ENCODE results near the gene ELMOD1. TPM values are rescaled to one million over a fixed set of nuclear protein-coding genes. Genes with fewer than 3 reads are reported as not detected.

ELMOD1 gene
- total and polyA plus RNA-seq, 2 donors from 2014 or later: 0.47 to 2.6 TPM

- no peaks in the 10 kb centered on the region for H3K36me3 ChIP-seq (ENCODE audit: control insufficient read depth in 2 of 3, insufficient read depth in 3 of 3, low read length in 3 of 3)
- no peak overlapping the region for H3K27ac ChIP-seq (ENCODE audit: low read depth in 2 of 2, low read length in 2 of 2)
- intact Hi-C loops (cut with DNase I): no loop called here
- TF ChIP-seq CTCF (IDR thresholded peaks at IDR 0.05; ENCODE audit: borderline replicate concordance, extremely low read depth, insufficient read depth): no peak
- H3K4me1 ChIP-seq (ENCODE audit: control insufficient read depth in 2 of 3, insufficient read depth in 2 of 3, low read depth in 1 of 3, low read length in 3 of 3): no peaks in the 10 kb centered on the region
- no peak overlapping the region for H3K4me3 ChIP-seq (ENCODE audit: low read length in 3 of 3)
- H3K9ac ChIP-seq (ENCODE audit: low read length in 3 of 3): no peak overlapping the region
- no peaks in the 10 kb centered on the region for H3K27me3 ChIP-seq (ENCODE audit: control insufficient read depth, insufficient read depth, low read length)
- no peak for DNase-seq
- FAIRE-seq: no peak
- H3K9me3 ChIP-seq (ENCODE audit: control insufficient read depth in 2 of 3, insufficient read depth in 1 of 3, low read length in 3 of 3): no peaks in the 10 kb centered on the region
Measured at GRCh38 chr11:107659310-107659709, 68.4 kb downstream of the ELMOD1 start.

GRCh38 chr11:107660066-107660465, 69.1 kb downstream of the ELMOD1 start:
- FAIRE-seq: no peak
- no peaks in the 10 kb centered on the region for H3K9me3 ChIP-seq (ENCODE audit: control insufficient read depth in 2 of 3, insufficient read depth in 1 of 3, low read length in 3 of 3)
- no peak overlapping the region for H3K4me3 ChIP-seq (ENCODE audit: low read length in 3 of 3)
- no peaks in the 10 kb centered on the region for H3K27me3 ChIP-seq (ENCODE audit: control insufficient read depth, insufficient read depth, low read length)
- no peaks in the 10 kb centered on the region for H3K4me1 ChIP-seq (ENCODE audit: control insufficient read depth in 2 of 3, insufficient read depth in 2 of 3, low read depth in 1 of 3, low read length in 3 of 3)
- H3K27ac ChIP-seq (ENCODE audit: low read depth in 2 of 2, low read length in 2 of 2): no peak overlapping the region
- intact Hi-C loops (cut with DNase I): no loop called here
- no peak for TF ChIP-seq CTCF (IDR thresholded peaks at IDR 0.05; ENCODE audit: borderline replicate concordance, extremely low read depth, insufficient read depth)
- no peaks in the 10 kb centered on the region for H3K36me3 ChIP-seq (ENCODE audit: control insufficient read depth in 2 of 3, insufficient read depth in 3 of 3, low read length in 3 of 3)
- no peak overlapping the region for H3K9ac ChIP-seq (ENCODE audit: low read length in 3 of 3)
- no peak for DNase-seq

- no peaks in the 10 kb centered on the region for H3K9me3 ChIP-seq (ENCODE audit: control insufficient read depth in 2 of 3, insufficient read depth in 1 of 3, low read length in 3 of 3)
- intact Hi-C loops (cut with DNase I): no loop called here
- H3K4me1 ChIP-seq (ENCODE audit: control insufficient read depth in 2 of 3, insufficient read depth in 2 of 3, low read depth in 1 of 3, low read length in 3 of 3): no peaks in the 10 kb centered on the region
- FAIRE-seq: no peak
- DNase-seq: no peak
- no peaks in the 10 kb centered on the region for H3K36me3 ChIP-seq (ENCODE audit: control insufficient read depth in 2 of 3, insufficient read depth in 3 of 3, low read length in 3 of 3)
- no peak for TF ChIP-seq CTCF (IDR thresholded peaks at IDR 0.05; ENCODE audit: borderline replicate concordance, extremely low read depth, insufficient read depth)
- H3K27me3 ChIP-seq (ENCODE audit: control insufficient read depth, insufficient read depth, low read length): no peaks in the 10 kb centered on the region
- H3K4me3 ChIP-seq (ENCODE audit: low read length in 3 of 3): no peak overlapping the region
- H3K27ac ChIP-seq (ENCODE audit: low read depth in 2 of 2, low read length in 2 of 2): no peak overlapping the region
- H3K9ac ChIP-seq (ENCODE audit: low read length in 3 of 3): no peak overlapping the region
Measured at GRCh38 chr11:107661656-107662055, 70.7 kb downstream of the ELMOD1 start.

GRCh38 chr11:107665018-107665417, 74.1 kb downstream of the ELMOD1 start:
- DNase-seq (peak in 1 of 5 donors; percentile 14), FAIRE-seq (no peak)
- no peak overlapping the region for H3K9ac ChIP-seq (ENCODE audit: low read length in 3 of 3)
- H3K27me3 ChIP-seq (ENCODE audit: control insufficient read depth, insufficient read depth, low read length): no peaks in the 10 kb centered on the region
- H3K27ac ChIP-seq (ENCODE audit: low read depth in 2 of 2, low read length in 2 of 2): no peak overlapping the region
- TF ChIP-seq CTCF (IDR thresholded peaks at IDR 0.05; ENCODE audit: borderline replicate concordance, extremely low read depth, insufficient read depth): no peak
- H3K9me3 ChIP-seq (ENCODE audit: control insufficient read depth in 2 of 3, insufficient read depth in 1 of 3, low read length in 3 of 3): no peaks in the 10 kb centered on the region
- intact Hi-C loops (cut with DNase I): no loop called here
- H3K4me1 ChIP-seq (ENCODE audit: control insufficient read depth in 2 of 3, insufficient read depth in 2 of 3, low read depth in 1 of 3, low read length in 3 of 3): no peaks in the 10 kb centered on the region
- H3K4me3 ChIP-seq (ENCODE audit: low read length in 3 of 3): no peak overlapping the region
- no peaks in the 10 kb centered on the region for H3K36me3 ChIP-seq (ENCODE audit: control insufficient read depth in 2 of 3, insufficient read depth in 3 of 3, low read length in 3 of 3)

Measured in kidney (tissue), 14 donors.